ENCODE measurements around the gene CHP2. TPM values are rescaled to one million over a fixed set of nuclear protein-coding genes. Genes with fewer than 3 reads are reported as not detected.
A peak's percentile ranks its signal among the peaks of the same experiment; 100 is the strongest.

The CHP2 gene
- total and polyA plus RNA-seq, 9 of the 15 experiments (the other 6 are each of a cell fraction or from before 2014, with no cell fraction given) = 0.23 to 1.1 (median 0.80) TPM

GRCh38 chr16:23795378-23795777 lies 40.6 kb downstream of the CHP2 start (continued):
- peak; percentile 62; the same call in 1 of the 2 replicates for TF ChIP-seq TOE1 (IDR thresholded peaks at IDR 0.05; ENCODE audit: borderline replicate concordance)
- no peak for TF ChIP-seq TOE1 (CRISPR knock-in tag; IDR thresholded peaks at IDR 0.05; ENCODE audit: borderline replicate concordance, low read depth)
- TF ChIP-seq BRF1 (IDR thresholded peaks at IDR 0.05; ENCODE audit: borderline replicate concordance, extremely low read depth, insufficient read length) = no peak
- no peak for TF ChIP-seq MCM5 (IDR thresholded peaks at IDR 0.05; ENCODE audit: low read depth)
- no peak for TF ChIP-seq TEAD1 (CRISPR knock-in tag; IDR thresholded peaks at IDR 0.05)
- peak; percentile 48; the same call in 1 of the 2 replicates for TF ChIP-seq MAX (CRISPR knock-in tag; IDR thresholded peaks at IDR 0.05)
- peak; percentile 67; the same call in 1 of the 2 replicates for TF ChIP-seq JUND (IDR thresholded peaks at IDR 0.05; ENCODE audit: borderline replicate concordance, low read depth, low read length)
- TF ChIP-seq JUND (tag; IDR thresholded peaks at IDR 0.05; ENCODE audit: borderline replicate concordance, low read depth, low read length) = peak; percentile 37; the same call in 1 of the 3 replicates
- TF ChIP-seq PURB (CRISPR knock-in tag; IDR thresholded peaks at IDR 0.05; ENCODE audit: low read depth) = no peak
- peak; percentile 48; the same call in 1 of the 2 replicates for TF ChIP-seq ZFX (CRISPR knock-in tag; IDR thresholded peaks at IDR 0.05)
- no peak for TF ChIP-seq GTF2A2 (tag; IDR thresholded peaks at IDR 0.05)
- TF ChIP-seq HMG20B (CRISPR knock-in tag; IDR thresholded peaks at IDR 0.05) = no peak
- no peak for TF ChIP-seq ATF7 (IDR thresholded peaks at IDR 0.05)
- no peak for TF ChIP-seq USF2 (CRISPR knock-in tag; IDR thresholded peaks at IDR 0.05)
- no peak for TF ChIP-seq ZNF311 (CRISPR knock-in tag; IDR thresholded peaks at IDR 0.05)
- TF ChIP-seq KDM1A (IDR thresholded peaks at IDR 0.05) = 0 out of 4 replicates have a peak, but pooled peaks of 1 of the 2 experiments have one; percentile 8
- no peak for TF ChIP-seq ZNF41 (CRISPR knock-in tag; conservative IDR thresholded peaks at IDR 0.05)
- TF ChIP-seq NONO (IDR thresholded peaks at IDR 0.05; ENCODE audit: low read depth in 2 of 2, low read length in 1 of 2) = no peak
- TF ChIP-seq L3MBTL2 (IDR thresholded peaks at IDR 0.05) = peak; percentile 54; the same call in 1 of the 2 replicates
- peak; percentile 21; the same call in 1 of the 2 replicates for TF ChIP-seq TFE3 (CRISPR knock-in tag; IDR thresholded peaks at IDR 0.05)
- peak; percentile 37; the same call in 1 of the 2 replicates for TF ChIP-seq USF1 (CRISPR knock-in tag; IDR thresholded peaks at IDR 0.05)
- TF ChIP-seq FOSL1 (tag; conservative IDR thresholded peaks at IDR 0.05) = peak; percentile 63
- TF ChIP-seq CBX1 (IDR thresholded peaks at IDR 0.05; ENCODE audit: low read depth) = no peak

Measured in K562 (cell line).